Esophagus squamous epithelium (tissue), 5 donors: Measurements from ENCODE around the gene MORN1. TPM values are rescaled to one million over a fixed set of nuclear protein-coding genes. Genes with fewer than 3 reads are reported as not detected.

Experiments
- DNase-seq: peaks from one replicate; lab custom pipeline; 2025; lab: John Stamatoyannopoulos, UW
- H3K27ac ChIP-seq, 4 donors: fragments of 200-600 bp; sonication (generic); one replicate each; pipeline ENCODE4 v1.5.1; 2016 to 2019; ENCODE audit warnings: mild to moderate bottlenecking in 1 of 4
- H3K27me3 ChIP-seq, 4 donors: fragments of 200-600 bp; sonication (generic); 1 replicate in 3 of 4; 2 replicates in 1 of 4; pipeline versions ENCODE4 v1.5.1 to v1.6.0; 2017 to 2021; ENCODE audit warnings: antibody characterized with exemption in 1 of 4
- H3K36me3 ChIP-seq, 3 donors: fragments of 200-600 bp; sonication (generic); one replicate each; pipeline ENCODE4 v1.5.1; 2016 to 2019
- H3K4me1 ChIP-seq, 3 donors: fragments of 200-600 bp; sonication (generic); one replicate each; pipeline ENCODE4 v1.5.1; 2017 to 2019
- H3K4me3 ChIP-seq, 4 donors: fragments of 200-600 bp; sonication (generic); 1 replicate in 3 of 4; 2 replicates in 1 of 4; pipeline ENCODE4 v1.5.1; 2016 to 2019; ENCODE audit warnings: mild to moderate bottlenecking in 2 of 4, moderate library complexity in 1 of 4
- H3K9me3 ChIP-seq, 3 donors: fragments of 200-600 bp; sonication (generic); one replicate each; pipeline ENCODE4 v1.5.1; 2016 to 2019
- POLR2A ChIP-seq, 4 donors: fragments of 450-650 bp; IDR thresholded peaks; one replicate each; pipeline ENCODE4 v1.6.1; 2017; ENCODE audit warnings: antibody characterized with exemption in 4 of 4, mild to moderate bottlenecking in 4 of 4, moderate library complexity in 3 of 4
- WGBS, 2 donors: methylation state at CpG; one replicate each; pipeline ENCODE4 v1.1.5; 2018; 5-methylcytosine and 5-hydroxymethylcytosine counted together
- intact Hi-C: fragments of 100-400 bp; cut with DNase I; formaldehyde crosslinking; loops from one replicate; pipeline ENCODE4 v1.15.0; 2022
- total RNA-seq, 4 donors: library from RNA; depleted of rRNA; stranded (reverse); fragments of >200 nt; gene quantifications; one replicate each; pipeline ENCODE4 v1.1.0, GENCODE V29; 2016
- TF ChIP-seq, protein P1 (sequence below), 6 experiments: fragments of 450-650 bp in 4 of 6; fragments of 200-600 bp in 2 of 6; sonication (generic) in 2 of 6; IDR thresholded peaks; one replicate each; pipeline ENCODE4 v1.5.1; 2016 to 2019; ENCODE audit warnings: antibody characterized with exemption in 6 of 6, mild to moderate bottlenecking in 4 of 6, moderate library complexity in 4 of 6
- donor health status: DM: yes; HTN: yes; CAD: no.

The MORN1 gene
- total RNA-seq, 4 donors from 2014 or later: 6.7 to 10.8 (median 7.0) TPM

- 56 to 69% methylated on average over 11 of the region's 11 CpGs for WGBS, 2 donors
Measured at GRCh38 chr1:2360588-2361364, 30.6 kb downstream of the MORN1 start.

DNA sequence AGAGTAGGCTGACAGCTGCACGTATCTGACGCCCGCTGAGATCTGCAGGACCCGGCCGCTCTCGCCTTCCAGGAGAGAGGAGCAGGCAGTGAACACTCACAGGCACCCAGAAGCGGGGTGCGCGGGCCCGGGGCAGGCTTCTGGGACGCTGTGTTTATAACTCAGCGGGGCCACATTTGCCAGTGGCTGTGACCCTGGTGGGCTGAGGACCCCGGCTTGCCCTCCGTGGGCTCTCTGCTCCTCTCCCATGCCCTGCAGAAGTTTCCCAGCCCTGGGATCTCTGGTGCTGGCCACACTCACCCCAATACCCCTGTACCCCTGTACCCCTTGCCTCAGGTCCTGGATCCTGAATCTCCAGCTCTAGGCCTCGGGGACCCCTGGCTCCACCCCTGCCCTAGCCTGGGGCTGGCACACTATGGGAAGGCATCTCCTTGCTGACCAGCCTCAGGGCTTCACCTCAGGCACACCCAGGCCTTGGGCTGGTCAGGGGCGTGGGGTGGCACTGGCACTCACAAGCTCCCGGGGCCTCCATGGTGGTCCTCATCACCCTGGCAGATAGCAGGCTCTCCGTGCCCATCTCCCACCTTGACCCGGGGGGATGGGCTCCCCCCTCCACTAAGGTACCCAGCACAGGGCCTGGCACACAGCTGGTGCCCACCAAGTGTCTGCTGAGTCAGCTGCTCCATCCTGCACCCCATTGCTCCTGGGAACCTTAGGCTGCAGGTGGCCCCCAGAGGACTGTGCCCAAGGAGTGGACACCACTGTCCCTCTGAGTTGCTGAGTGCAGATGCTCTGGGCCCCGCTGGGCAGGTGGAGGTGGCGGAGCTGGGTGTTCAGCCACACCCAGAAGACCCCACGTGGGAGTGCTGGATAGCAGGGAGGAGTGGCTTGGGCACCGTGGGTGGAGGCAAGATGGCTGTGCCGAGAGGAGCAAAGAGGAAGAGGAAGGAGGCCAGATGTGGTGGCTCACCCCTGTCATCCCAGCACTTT is 32.4 kb downstream of the MORN1 start:
- 83 to 86% methylated on average over 8 to 16 of the region's 24 CpGs for WGBS, 2 donors
- H3K4me1 ChIP-seq: peaks cover 0 to under 1% (median 0%) of the 10 kb centered on the region in 3 donors
- intact Hi-C loops: no loop called here
- H3K9me3 ChIP-seq: peaks cover 0 to 6% (median 0%) of the 10 kb centered on the region in 3 donors
- no peak overlapping the region for H3K4me3 ChIP-seq
- no peaks in the 10 kb centered on the region for H3K36me3 ChIP-seq
- TF ChIP-seq, protein P1, sequence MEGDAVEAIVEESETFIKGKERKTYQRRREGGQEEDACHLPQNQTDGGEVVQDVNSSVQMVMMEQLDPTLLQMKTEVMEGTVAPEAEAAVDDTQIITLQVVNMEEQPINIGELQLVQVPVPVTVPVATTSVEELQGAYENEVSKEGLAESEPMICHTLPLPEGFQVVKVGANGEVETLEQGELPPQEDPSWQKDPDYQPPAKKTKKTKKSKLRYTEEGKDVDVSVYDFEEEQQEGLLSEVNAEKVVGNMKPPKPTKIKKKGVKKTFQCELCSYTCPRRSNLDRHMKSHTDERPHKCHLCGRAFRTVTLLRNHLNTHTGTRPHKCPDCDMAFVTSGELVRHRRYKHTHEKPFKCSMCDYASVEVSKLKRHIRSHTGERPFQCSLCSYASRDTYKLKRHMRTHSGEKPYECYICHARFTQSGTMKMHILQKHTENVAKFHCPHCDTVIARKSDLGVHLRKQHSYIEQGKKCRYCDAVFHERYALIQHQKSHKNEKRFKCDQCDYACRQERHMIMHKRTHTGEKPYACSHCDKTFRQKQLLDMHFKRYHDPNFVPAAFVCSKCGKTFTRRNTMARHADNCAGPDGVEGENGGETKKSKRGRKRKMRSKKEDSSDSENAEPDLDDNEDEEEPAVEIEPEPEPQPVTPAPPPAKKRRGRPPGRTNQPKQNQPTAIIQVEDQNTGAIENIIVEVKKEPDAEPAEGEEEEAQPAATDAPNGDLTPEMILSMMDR (IDR thresholded peaks at IDR 0.05): no peak
- no peak for TF ChIP-seq POLR2A (IDR thresholded peaks at IDR 0.05)
- no peaks in the 10 kb centered on the region for H3K27me3 ChIP-seq
- DNase-seq: no peak
- H3K27ac ChIP-seq: no peak overlapping the region

More at GRCh38 chr1:2360588-2361364, 30.6 kb downstream of the MORN1 start:
- Histone ChIP-seq H3K27ac (peak overlapping the region in 1 of 4 donors; percentile 13), H3K4me3 (no peak overlapping the region), H3K36me3 (no peaks in the 10 kb centered on the region), H3K9me3 (peaks cover 0 to 9% (median 0%) of the 10 kb centered on the region in 3 donors), H3K4me1 (no peaks in the 10 kb centered on the region), H3K27me3 (no peaks in the 10 kb centered on the region)
- intact Hi-C loops: no loop called here
- DNase-seq: no peak
- no peak for TF ChIP-seq POLR2A (IDR thresholded peaks at IDR 0.05)
- TF ChIP-seq, protein P1 (IDR thresholded peaks at IDR 0.05): no peak

DNA sequence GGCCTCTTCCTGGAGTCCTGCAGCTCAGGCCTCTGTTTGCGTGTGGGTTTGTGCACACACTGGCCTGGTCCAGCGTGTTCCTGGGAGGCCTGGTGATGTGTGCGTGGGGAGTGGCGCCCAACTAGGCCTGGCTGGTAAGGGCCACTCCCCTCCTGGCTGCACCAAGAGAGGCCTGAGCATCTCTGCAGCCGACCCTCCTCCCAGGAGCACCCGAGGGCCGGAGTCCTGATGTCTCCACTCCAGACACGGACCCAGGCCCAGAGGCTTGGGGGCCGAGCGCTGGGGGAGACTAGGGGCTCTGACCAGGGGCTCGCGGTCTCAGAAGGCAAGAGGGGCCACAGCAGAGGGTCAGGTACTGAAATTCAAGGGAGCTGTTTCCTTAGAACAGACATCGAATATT is 33.3 kb downstream of the MORN1 start:
- TF ChIP-seq POLR2A (IDR thresholded peaks at IDR 0.05): no peak
- TF ChIP-seq, protein P1 (IDR thresholded peaks at IDR 0.05): no peak
- Histone ChIP-seq H3K9me3 (no peaks in the 10 kb centered on the region), H3K27ac (no peak overlapping the region), H3K4me3 (no peak overlapping the region), H3K27me3 (no peaks in the 10 kb centered on the region), H3K4me1 (peaks cover 3 to 9% (median 7%) of the 10 kb centered on the region in 3 donors), H3K36me3 (no peaks in the 10 kb centered on the region)
- no peak for DNase-seq
- intact Hi-C loops: no loop called here
- 86 to 88% methylated on average over 2 to 3 of the region's 13 CpGs for WGBS, 2 donors

DNA sequence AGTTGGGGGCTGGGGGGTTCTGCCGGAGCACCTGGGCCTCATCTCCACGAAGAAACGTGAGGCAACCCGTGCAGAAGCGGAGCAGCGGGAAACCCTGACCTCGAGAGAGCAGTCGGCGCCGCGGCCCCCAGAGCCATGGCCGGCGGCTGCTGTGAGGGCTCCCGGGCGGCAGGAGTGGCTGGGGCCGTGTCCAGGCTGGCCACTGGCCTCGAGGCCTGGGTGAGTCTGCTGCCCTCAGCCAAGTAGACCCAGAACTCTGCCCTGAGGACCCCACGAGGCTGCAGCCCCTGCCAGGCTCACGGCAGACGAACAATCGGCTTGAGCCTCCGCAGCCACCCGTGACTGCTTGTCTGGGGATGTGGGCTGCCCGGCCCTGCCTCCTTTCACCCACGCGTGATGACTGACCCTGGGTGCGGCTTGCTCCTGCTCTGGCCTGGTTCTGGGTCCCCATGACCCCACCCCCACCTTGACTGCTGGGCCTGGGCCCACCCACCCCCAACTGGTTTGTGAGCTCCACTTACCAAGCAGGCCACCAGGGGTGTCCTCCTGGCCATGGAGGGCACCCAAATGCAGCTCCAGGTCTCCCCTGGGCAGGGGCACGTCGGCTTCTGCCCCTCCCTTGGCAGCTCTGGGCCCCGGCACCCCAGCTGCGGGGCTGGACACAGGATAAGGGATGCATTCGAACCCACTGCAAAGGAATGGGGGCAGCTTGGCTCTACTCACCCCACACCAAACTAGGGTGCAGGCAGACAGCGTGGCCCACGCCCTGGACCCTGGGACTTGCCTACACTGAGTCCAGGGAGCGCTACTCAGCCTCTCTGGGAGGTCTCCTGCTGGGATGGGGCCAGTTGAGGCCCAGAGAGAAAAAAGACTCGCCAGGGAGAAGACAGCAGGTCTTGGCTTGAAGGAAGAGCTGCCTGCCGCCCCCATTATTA is 34.2 kb downstream of the MORN1 start:
- H3K27ac ChIP-seq: no peak overlapping the region
- no peak overlapping the region for H3K4me3 ChIP-seq
- H3K4me1 ChIP-seq: peaks cover 12 to 18% (median 15%) of the 10 kb centered on the region in 3 donors
- 85 to 88% methylated on average over 6 to 11 of the region's 37 CpGs for WGBS, 2 donors
- no peaks in the 10 kb centered on the region for H3K27me3 ChIP-seq
- intact Hi-C loops: no loop called here
- DNase-seq: no peak
- H3K9me3 ChIP-seq: no peaks in the 10 kb centered on the region
- no peaks in the 10 kb centered on the region for H3K36me3 ChIP-seq
- no peak for TF ChIP-seq POLR2A (IDR thresholded peaks at IDR 0.05)
- TF ChIP-seq, protein P1 (IDR thresholded peaks at IDR 0.05): no peak
